T-cell (primary cell): Measurements from ENCODE around the gene DHRS2. TPM values are rescaled to one million over a fixed set of nuclear protein-coding genes. Genes with fewer than 3 reads are reported as not detected.

Experiments used
- ATAC-seq, 4 experiments: fragments of 200-7000 bp in 3 of 4; fragments of 150-1000 bp in 1 of 4; cut with Tn5 transposase; replicated peaks in 1 of 4; 1 replicate in 3 of 4; 2 replicates in 1 of 4; pipeline ENCODE4 v1.10.0; 2021; ENCODE audit warnings: moderate library complexity in 3 of 4, mild to moderate bottlenecking in 2 of 4, moderate number of reproducible peaks in 1 of 4
- CTCF ChIA-PET, 2 donors: fragments of 300-600 bp; sonication (Branson Sonifier 250); formaldehyde crosslinking; loops; one replicate each; lab custom pipeline; 2022; ENCODE audit warnings: antibody characterized with exemption in 2 of 2; lab: Charles Lee
- POLR2A ChIA-PET, 2 donors: fragments of 300-600 bp; sonication (Branson Sonifier 250); formaldehyde crosslinking; loops; one replicate each; lab custom pipeline; 2022; ENCODE audit warnings: antibody characterized with exemption in 2 of 2; lab: Charles Lee
- DNase-seq, 35 experiments: peaks; one replicate each; pipeline versions ENCODE4 v3.0.0 to v3.0.0-alpha.2; 2013 to 2023
- H3K27ac ChIP-seq: one replicate; pipeline ENCODE4 v1.5.1; 2013; ENCODE audit warnings: low read length
- H3K27me3 ChIP-seq, 2 experiments: replicated peaks in 1 of 2; 1 replicate in 1 of 2; 2 replicates in 1 of 2; pipeline versions ENCODE4 v1.6.1 to v1.7.0; 2013; ENCODE audit warnings: low read length in 1 of 2, mixed read lengths in 1 of 2; ENCODE audit not compliant: control insufficient read depth in 2 of 2, insufficient read depth in 2 of 2; ENCODE audit errors: extremely low read depth in 1 of 2
- H3K36me3 ChIP-seq, 2 donors: 1 replicate in 1 of 2; 2 replicates in 1 of 2; pipeline versions ENCODE4 v1.6.1 to v1.7.0; 2013; ENCODE audit warnings: low read length in 1 of 2; ENCODE audit not compliant: control insufficient read depth in 2 of 2, insufficient read depth in 1 of 2; ENCODE audit errors: extremely low read depth in 1 of 2
- H3K4me1 ChIP-seq, 2 experiments: 1 replicate in 1 of 2; 2 replicates in 1 of 2; pipeline versions ENCODE4 v1.6.1 to v1.7.0; 2013; ENCODE audit warnings: low read length in 2 of 2, mixed read lengths in 1 of 2; ENCODE audit not compliant: insufficient read depth in 2 of 2, control insufficient read depth in 1 of 2; ENCODE audit errors: extremely low read depth in 1 of 2
- H3K4me3 ChIP-seq, 2 donors: 1 replicate in 1 of 2; 2 replicates in 1 of 2; pipeline versions ENCODE4 v1.5.1 to v1.7.0; 2013; ENCODE audit warnings: mild to moderate bottlenecking in 2 of 2, low read length in 1 of 2, moderate library complexity in 1 of 2; ENCODE audit not compliant: control insufficient read depth in 1 of 2; ENCODE audit errors: extremely low read depth in 1 of 2
- H3K9me3 ChIP-seq: 2 replicates; pipeline ENCODE4 v1.7.0; 2013
- H3K27ac Mint-ChIP-seq, 2 donors: one replicate each; pipeline ENCODE4 v1.8.0; 2020 to 2021; ENCODE audit warnings: mild to moderate bottlenecking in 2 of 2, mixed read lengths in 2 of 2
- H3K27me3 Mint-ChIP-seq, 2 donors: one replicate each; pipeline ENCODE4 v1.8.0; 2021 to 2022; ENCODE audit warnings: mixed read lengths in 2 of 2
- H3K36me3 Mint-ChIP-seq: one replicate; pipeline ENCODE4 v1.8.0; 2021; ENCODE audit warnings: mixed read lengths
- H3K4me1 Mint-ChIP-seq, 3 donors: one replicate each; pipeline ENCODE4 v1.8.0; 2020 to 2022; ENCODE audit warnings: mixed read lengths in 3 of 3, mild to moderate bottlenecking in 1 of 3
- H3K4me3 Mint-ChIP-seq, 3 donors: one replicate each; pipeline ENCODE4 v1.8.0; 2020 to 2022; ENCODE audit warnings: mild to moderate bottlenecking in 3 of 3, mixed read lengths in 3 of 3, moderate library complexity in 3 of 3
- H3K9me3 Mint-ChIP-seq, 3 donors: one replicate each; pipeline ENCODE4 v1.8.0; 2020 to 2022; ENCODE audit warnings: mixed read lengths in 3 of 3
- WGBS: methylation state at CpG from one replicate; pipeline ENCODE4 v1.1.5; 2013; ENCODE audit warnings: missing lambda C conversion rate; ENCODE audit not compliant: insufficient coverage; 5-methylcytosine and 5-hydroxymethylcytosine counted together
- total RNA-seq, 35 experiments: library from RNA in 6 of 35; stranded (reverse) in 6 of 35; fragments of 120-200 nt in 1 of 35; gene quantifications; one replicate each; pipeline versions ENCODE4 v1.2.1 to v1.2.4 and lab custom pipeline; 2013 to 2026

Gene DHRS2
- total RNA-seq, 5 donors from 2014 or later (not counting 1 experiment from before 2014, with no cell fraction given), result 0.19 to 0.82 (median 0.52) TPM; not detected in 1

GRCh38 chr14:23654231-23654630 lies 18.1 kb downstream of the DHRS2 start:
- no peak overlapping the region for H3K27ac ChIP-seq
- Mint-ChIP-seq H3K27ac (no peak overlapping the region), H3K9me3 (no peaks in the 10 kb centered on the region), H3K27me3 (no peaks in the 10 kb centered on the region), H3K4me3 (no peak overlapping the region), H3K36me3 (no peaks in the 10 kb centered on the region), H3K4me1 (peaks cover 0 to 3% (median 0%) of the 10 kb centered on the region in 3 donors)
- no peak overlapping the region for H3K4me3 ChIP-seq
- no peaks in the 10 kb centered on the region for H3K9me3 ChIP-seq
- ChIA-PET CTCF (no interaction called here), POLR2A (no interaction called here)
- WGBS, result 100% methylated on average over 2 of the region's 6 CpGs
- H3K27me3 ChIP-seq, result peaks cover 0 to 11% of the 10 kb centered on the region in 2 experiments
- ATAC-seq (no peak), DNase-seq (no peak)
- H3K36me3 ChIP-seq, result no peaks in the 10 kb centered on the region
- no peaks in the 10 kb centered on the region for H3K4me1 ChIP-seq

GRCh38 chr14:23657959-23658470 lies 21.9 kb downstream of the DHRS2 start:
- Mint-ChIP-seq H3K9me3 (no peaks in the 10 kb centered on the region), H3K27me3 (peaks cover 4 to 6% of the 10 kb centered on the region in 2 donors), H3K4me1 (peaks cover 0 to 21% (median 2%) of the 10 kb centered on the region in 3 donors), H3K27ac (no peak overlapping the region), H3K36me3 (no peaks in the 10 kb centered on the region), H3K4me3 (no peak overlapping the region)
- no peak for DNase-seq
- Histone ChIP-seq H3K4me1 (peaks cover 0 to 16% of the 10 kb centered on the region in 2 experiments), H3K4me3 (no peak overlapping the region), H3K27me3 (peaks cover 0 to 17% of the 10 kb centered on the region in 2 experiments), H3K9me3 (no peaks in the 10 kb centered on the region), H3K27ac (no peak overlapping the region), H3K36me3 (no peaks in the 10 kb centered on the region)
- no peak for ATAC-seq
- ChIA-PET POLR2A (no interaction called here), CTCF (no interaction called here)
- WGBS, result 68% methylated on average over 3 of the region's 10 CpGs

GRCh38 chr14:23660290-23661226 lies 24.4 kb downstream of the DHRS2 start:
- no peaks in the 10 kb centered on the region for H3K9me3 ChIP-seq
- Mint-ChIP-seq H3K4me1 (peaks cover 0 to 24% (median 2%) of the 10 kb centered on the region in 3 donors), H3K27ac (peak overlapping the region in 1 of 2 donors; percentile 41)

GRCh38 chr14:23661542-23661941 lies 25.4 kb downstream of the DHRS2 start:
- Mint-ChIP-seq H3K9me3 (no peaks in the 10 kb centered on the region), H3K36me3 (no peaks in the 10 kb centered on the region), H3K4me1 (peaks cover 0 to 24% (median 2%) of the 10 kb centered on the region in 3 donors), H3K4me3 (no peak overlapping the region), H3K27ac (no peak overlapping the region), H3K27me3 (peaks cover 7 to 11% of the 10 kb centered on the region in 2 donors)
- no peak for ATAC-seq
- ChIA-PET POLR2A (interaction anchor here in 1 of 2 donors (0.6 kb wide), 1 partner anchor 288 kb away, joined by 3 read pairs; no protein-coding TSS in a partner anchor), CTCF (no interaction called here)
- DNase-seq, result no peak
- no peak overlapping the region for H3K27ac ChIP-seq
- no peaks in the 10 kb centered on the region for H3K36me3 ChIP-seq
- H3K4me3 ChIP-seq, result no peak overlapping the region
- no peaks in the 10 kb centered on the region for H3K9me3 ChIP-seq
- peaks cover 0 to 26% of the 10 kb centered on the region in 2 experiments for H3K4me1 ChIP-seq
- 50% methylated on average over 1 of the region's 5 CpGs for WGBS
- peaks cover 0 to 17% of the 10 kb centered on the region in 2 experiments for H3K27me3 ChIP-seq

More at GRCh38 chr14:23660290-23661226, 24.4 kb downstream of the DHRS2 start:
- peaks cover 0 to 26% of the 10 kb centered on the region in 2 experiments for H3K4me1 ChIP-seq
- CTCF ChIA-PET, result interaction anchor here in 1 of 2 donors (0.8 kb wide), 1 partner anchor 28 kb away, joined by 4 read pairs; no protein-coding TSS in a partner anchor
- POLR2A ChIA-PET, result interaction anchor here in 1 of 2 donors (0.6 kb wide), 1 partner anchor 287 kb away, joined by 3 read pairs; no protein-coding TSS in a partner anchor
- Mint-ChIP-seq H3K27me3 (peaks cover 7 to 11% of the 10 kb centered on the region in 2 donors), H3K36me3 (no peaks in the 10 kb centered on the region), H3K9me3 (no peaks in the 10 kb centered on the region), H3K4me3 (no peak overlapping the region)
- 58% methylated on average over 5 of the region's 11 CpGs for WGBS
- peaks cover 0 to 17% of the 10 kb centered on the region in 2 experiments for H3K27me3 ChIP-seq
- ATAC-seq (peak; percentile 43 to 57 (median 46)), DNase-seq (peak in 24 of 35 experiments; percentile 3 to 58 (median 26))
- H3K36me3 ChIP-seq, result no peaks in the 10 kb centered on the region
- peak overlapping the region; percentile 38 for H3K27ac ChIP-seq
- H3K4me3 ChIP-seq, result no peak overlapping the region

DNA sequence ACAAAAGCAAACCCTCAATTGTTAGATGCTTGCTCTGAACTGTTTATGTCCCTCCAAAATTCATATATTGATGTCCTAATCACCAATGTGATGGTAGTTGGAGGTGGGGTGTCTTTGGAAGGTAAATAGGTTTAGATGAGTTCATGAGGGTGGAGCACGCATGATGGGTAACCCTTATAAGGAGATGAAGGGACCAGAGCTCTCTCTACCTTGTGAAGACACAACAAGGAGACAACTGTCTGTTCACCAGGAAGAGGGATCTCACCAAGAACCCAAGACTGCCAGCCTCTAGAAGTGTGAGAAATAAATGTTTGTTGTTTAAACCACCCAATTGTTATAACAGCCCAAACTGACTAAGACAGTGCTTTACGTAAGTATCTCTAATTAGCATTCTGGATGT lies 27.0 kb downstream of the DHRS2 start:
- peak in 2 of 35 experiments; percentile 8 to 25 for DNase-seq
- no peaks in the 10 kb centered on the region for H3K36me3 Mint-ChIP-seq
- POLR2A ChIA-PET, result no interaction called here
- CTCF ChIA-PET, result interaction anchor here in 1 of 2 donors (1.5 kb wide), 1 partner anchor 9 kb away, joined by 3 read pairs; no protein-coding TSS in a partner anchor
- 100% methylated on average over 1 of the region's 2 CpGs for WGBS
- Histone ChIP-seq H3K9me3 (no peaks in the 10 kb centered on the region), H3K4me3 (no peak overlapping the region), H3K4me1 (peaks cover 0 to 26% of the 10 kb centered on the region in 2 experiments), H3K27ac (peak overlapping the region; percentile 36), H3K36me3 (no peaks in the 10 kb centered on the region), H3K27me3 (peaks cover 0 to 12% of the 10 kb centered on the region in 2 experiments)
- ATAC-seq, result peak in 1 of 4 experiments; percentile 35
- no peak overlapping the region for H3K27ac Mint-ChIP-seq
- peaks cover 0 to 24% (median 2%) of the 10 kb centered on the region in 3 donors for H3K4me1 Mint-ChIP-seq
- no peak overlapping the region for H3K4me3 Mint-ChIP-seq
- no peaks in the 10 kb centered on the region for H3K9me3 Mint-ChIP-seq
- peaks cover 7 to 18% of the 10 kb centered on the region in 2 donors for H3K27me3 Mint-ChIP-seq

DNA sequence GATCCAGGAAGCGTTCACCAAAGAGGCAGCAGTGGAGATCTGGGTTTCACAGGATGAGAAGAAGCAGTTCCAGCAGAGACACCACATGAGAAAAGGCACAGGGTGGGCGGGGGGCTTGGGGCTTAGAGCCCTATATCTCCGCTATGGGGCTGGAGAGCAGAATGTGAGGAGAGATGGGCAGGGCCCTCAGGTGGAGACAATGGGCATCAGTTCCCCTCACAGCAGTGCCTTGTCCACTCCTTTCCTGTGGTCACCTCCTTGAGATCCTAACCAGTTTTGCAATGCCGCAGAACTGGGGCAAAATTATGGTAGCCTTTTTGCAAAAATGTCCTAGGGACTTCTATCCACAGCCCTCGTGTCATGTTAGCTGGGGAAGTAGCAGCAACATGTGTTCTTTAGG lies 27.5 kb downstream of the DHRS2 start:
- Mint-ChIP-seq H3K9me3 (no peaks in the 10 kb centered on the region), H3K36me3 (no peaks in the 10 kb centered on the region), H3K27ac (peak overlapping the region in 1 of 2 donors; percentile 17), H3K4me1 (peaks cover 0 to 24% (median 2%) of the 10 kb centered on the region in 3 donors), H3K27me3 (peaks cover 7 to 18% of the 10 kb centered on the region in 2 donors), H3K4me3 (no peak overlapping the region)
- Histone ChIP-seq H3K27ac (peak overlapping the region; percentile 36), H3K27me3 (peaks cover 0 to 9% of the 10 kb centered on the region in 2 experiments), H3K36me3 (no peaks in the 10 kb centered on the region), H3K4me3 (no peak overlapping the region), H3K4me1 (peaks cover 0 to 26% of the 10 kb centered on the region in 2 experiments), H3K9me3 (no peaks in the 10 kb centered on the region)
- ChIA-PET POLR2A (no interaction called here), CTCF (interaction anchor here in 1 of 2 donors (1.5 kb wide), 1 partner anchor 9 kb away, joined by 3 read pairs; no protein-coding TSS in a partner anchor)
- 75% methylated on average over 2 of the region's 5 CpGs for WGBS
- no peak for ATAC-seq
- DNase-seq, result no peak
